Fibroblast of mammary gland (primary cell): ENCODE data around the gene KCNA3.

ENCODE experiments used
- DNase-seq: peaks from one replicate; pipeline ENCODE4 v3.0.0-alpha.2; 2010; ENCODE audit warnings: low read depth
- H3K4me3 ChIP-seq: 2 replicates; pipeline ENCODE4 v1.5.1; 2011; ENCODE audit warnings: low read depth, mild to moderate bottlenecking, low read length, moderate library complexity; ENCODE audit not compliant: control insufficient read depth
- TF ChIP-seq, protein P1 (sequence below): conservative IDR thresholded peaks from 2 replicates; pipeline ENCODE4 v1.5.1; 2011; ENCODE audit warnings: low read depth, low read length, inconsistent platforms; ENCODE audit not compliant: control insufficient read depth, insufficient read depth

Gene KCNA3

DNA sequence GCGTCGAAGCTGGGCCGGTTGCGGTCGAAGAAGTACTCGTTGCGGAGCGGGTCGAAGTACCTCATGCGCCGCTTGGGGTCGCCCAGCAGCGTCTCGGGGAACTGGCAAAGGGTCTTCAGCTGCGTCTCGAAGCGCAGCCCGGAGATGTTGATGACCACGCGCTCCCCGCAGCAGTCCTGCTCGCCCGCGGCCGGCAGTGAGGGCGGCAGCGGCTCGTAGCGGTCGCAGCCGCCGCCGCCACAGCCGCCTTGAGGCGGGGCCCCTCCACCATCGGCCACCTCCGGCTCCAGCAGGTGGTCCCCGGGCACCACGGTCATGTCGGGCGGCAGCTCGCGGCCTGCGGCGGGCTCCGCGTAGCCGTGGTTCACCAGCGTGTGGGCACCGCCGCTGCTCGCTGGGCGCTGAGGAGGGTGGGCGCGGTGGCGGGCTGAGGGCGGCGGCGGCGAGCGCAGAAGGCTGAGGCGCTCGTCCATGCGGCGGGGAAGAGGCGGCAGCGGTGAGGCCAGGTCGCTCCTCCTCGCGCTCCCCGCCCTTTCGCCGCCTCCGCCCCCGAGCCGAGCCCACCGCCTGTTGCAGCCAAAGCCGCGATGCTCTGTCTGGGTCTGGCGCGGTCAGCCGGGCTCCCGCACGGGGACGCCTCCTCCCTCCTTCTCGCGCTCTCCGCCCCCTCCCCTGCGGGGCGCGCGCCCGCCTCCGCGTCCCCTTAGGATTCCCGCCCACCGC lies at the start of gene KCNA3:
Gene KCNA3 (minus strand): TSS at position 604 of the 723 bp plus-strand sequence. CDS start 131 bp downstream, at position 473.
- H3K4me3 ChIP-seq = peak within 1 kb of the TSS; percentile 2
- TF ChIP-seq, protein P1, sequence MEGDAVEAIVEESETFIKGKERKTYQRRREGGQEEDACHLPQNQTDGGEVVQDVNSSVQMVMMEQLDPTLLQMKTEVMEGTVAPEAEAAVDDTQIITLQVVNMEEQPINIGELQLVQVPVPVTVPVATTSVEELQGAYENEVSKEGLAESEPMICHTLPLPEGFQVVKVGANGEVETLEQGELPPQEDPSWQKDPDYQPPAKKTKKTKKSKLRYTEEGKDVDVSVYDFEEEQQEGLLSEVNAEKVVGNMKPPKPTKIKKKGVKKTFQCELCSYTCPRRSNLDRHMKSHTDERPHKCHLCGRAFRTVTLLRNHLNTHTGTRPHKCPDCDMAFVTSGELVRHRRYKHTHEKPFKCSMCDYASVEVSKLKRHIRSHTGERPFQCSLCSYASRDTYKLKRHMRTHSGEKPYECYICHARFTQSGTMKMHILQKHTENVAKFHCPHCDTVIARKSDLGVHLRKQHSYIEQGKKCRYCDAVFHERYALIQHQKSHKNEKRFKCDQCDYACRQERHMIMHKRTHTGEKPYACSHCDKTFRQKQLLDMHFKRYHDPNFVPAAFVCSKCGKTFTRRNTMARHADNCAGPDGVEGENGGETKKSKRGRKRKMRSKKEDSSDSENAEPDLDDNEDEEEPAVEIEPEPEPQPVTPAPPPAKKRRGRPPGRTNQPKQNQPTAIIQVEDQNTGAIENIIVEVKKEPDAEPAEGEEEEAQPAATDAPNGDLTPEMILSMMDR = no peak
- no peak for DNase-seq

- no peak overlapping the region for H3K4me3 ChIP-seq
- DNase-seq = no peak
- TF ChIP-seq, protein P1 = no peak
Observed at GRCh38 chr1:110722807-110723206, 48.1 kb upstream of the KCNA3 start.

GRCh38 chr1:110719908-110720307 lies 45.2 kb upstream of the KCNA3 start:
- TF ChIP-seq, protein P1 = no peak
- DNase-seq = no peak
- H3K4me3 ChIP-seq = no peak overlapping the region

DNA sequence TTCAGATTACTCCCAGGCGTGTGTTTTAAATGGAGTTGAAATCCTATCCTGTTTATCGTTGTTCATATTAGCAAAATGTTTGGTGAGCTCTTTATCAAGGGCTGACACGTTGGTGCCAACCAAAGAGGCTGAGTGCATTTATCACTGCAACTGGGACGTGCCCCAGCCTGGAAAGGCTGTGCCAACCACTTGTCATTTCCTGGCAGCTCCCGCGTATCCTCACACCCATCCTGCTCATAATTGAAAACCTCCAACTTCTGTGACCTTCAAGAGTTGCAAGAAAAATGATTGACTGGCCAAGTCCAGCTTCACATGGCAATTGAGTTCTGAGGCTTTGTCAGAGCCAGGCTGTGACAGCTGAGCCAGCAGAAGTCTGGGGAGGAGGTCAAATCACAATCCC lies 43.7 kb upstream of the KCNA3 start:
- no peak overlapping the region for H3K4me3 ChIP-seq
- TF ChIP-seq, protein P1 = no peak
- no peak for DNase-seq

DNA sequence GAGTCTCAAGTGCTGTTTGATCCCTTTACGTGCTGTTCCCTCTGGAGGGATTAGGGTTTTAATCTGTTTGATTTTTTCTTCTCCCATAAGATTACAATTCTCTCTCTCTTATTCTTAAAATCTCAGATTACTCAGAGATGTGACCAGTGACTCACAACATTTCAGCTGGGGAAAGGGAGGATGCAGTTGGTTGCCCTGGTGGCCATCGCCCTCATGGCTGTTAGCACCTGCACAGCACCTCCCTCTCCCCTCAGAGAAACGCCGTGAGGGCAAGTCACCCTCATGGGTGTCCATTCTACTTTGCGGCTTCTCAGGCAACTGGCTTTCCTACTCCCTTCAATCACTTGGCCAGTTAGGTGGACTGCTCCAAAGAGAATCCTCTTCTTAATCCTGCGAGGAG lies 42.4 kb upstream of the KCNA3 start:
- no peak for DNase-seq
- H3K4me3 ChIP-seq = no peak overlapping the region
- TF ChIP-seq, protein P1 = no peak

DNA sequence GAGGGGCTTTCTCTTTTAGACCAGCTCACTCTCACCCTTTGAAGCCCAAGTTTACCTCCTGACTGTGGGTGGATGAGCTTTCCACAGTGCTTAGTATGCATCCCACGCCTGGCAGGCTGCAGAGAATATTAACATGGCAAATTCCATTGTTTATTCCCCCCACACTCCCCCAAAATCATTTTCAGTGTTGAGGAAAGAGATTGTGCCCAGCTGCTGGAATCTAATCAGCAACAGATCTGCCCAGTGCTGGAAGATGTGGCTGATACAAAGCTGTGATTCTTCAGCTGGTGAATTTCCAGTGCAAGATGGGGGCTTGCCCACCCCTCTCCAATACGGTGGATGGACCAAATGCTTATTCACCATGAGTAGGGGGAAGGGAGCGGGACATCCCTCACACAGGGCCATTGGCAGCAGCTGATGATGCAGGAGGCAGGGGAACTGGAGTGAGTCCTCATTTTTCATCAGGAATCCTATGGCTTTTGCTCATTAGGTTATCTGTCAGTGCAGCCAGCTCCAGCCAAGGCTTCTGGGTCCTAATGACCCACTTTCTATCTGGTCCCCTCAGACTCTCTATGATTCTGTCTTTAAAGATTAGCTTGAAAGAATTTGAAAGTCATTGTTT lies 39.7 kb upstream of the KCNA3 start:
- no peak for DNase-seq
- no peak overlapping the region for H3K4me3 ChIP-seq
- TF ChIP-seq, protein P1 = no peak
